Activated naive CD4-positive, alpha-beta T cell treated with anti-CD3 and anti-CD28 coated beads for 36 hours (primary cell): ENCODE results near the gene NGDN. TPM values are rescaled to one million over a fixed set of nuclear protein-coding genes. Genes with fewer than 3 reads are reported as not detected.
"Not testable (repeated sequence)": the region's sequence is repeated elsewhere in the genome, so short reads cannot be mapped to it uniquely, and the experiment has no call there.

Experiments
- CTCF ChIA-PET: fragments of 350-600 bp; sonication (Branson Sonifier 250); formaldehyde crosslinking; loops from one replicate; lab custom pipeline; 2021; ENCODE audit warnings: antibody characterized with exemption; lab: Charles Lee
- DNase-seq: peaks from one replicate; pipeline ENCODE4 v3.0.0-alpha.2; 2020
- H3K27ac Mint-ChIP-seq: one replicate; pipeline ENCODE4 v1.8.0; 2021; ENCODE audit warnings: mild to moderate bottlenecking, mixed read lengths
- H3K27me3 Mint-ChIP-seq: one replicate; pipeline ENCODE4 v1.8.0; 2021; ENCODE audit warnings: low read depth, mixed read lengths
- H3K36me3 Mint-ChIP-seq: one replicate; pipeline ENCODE4 v1.8.0; 2021; ENCODE audit warnings: low read depth, mixed read lengths
- H3K4me1 Mint-ChIP-seq: one replicate; pipeline ENCODE4 v1.8.0; 2021; ENCODE audit warnings: low read depth, mixed read lengths
- H3K4me3 Mint-ChIP-seq: one replicate; pipeline ENCODE4 v1.8.0; 2021; ENCODE audit warnings: mild to moderate bottlenecking, moderate library complexity, mixed read lengths
- H3K9me3 Mint-ChIP-seq: one replicate; pipeline ENCODE4 v1.8.0; 2021; ENCODE audit warnings: mixed read lengths
- intact Hi-C: fragments of 100-400 bp; cut with micrococcal nuclease; formaldehyde crosslinking; loops from one replicate; pipeline ENCODE4 v1.15.1; 2023
- total RNA-seq, 2 experiments: library from RNA; stranded (reverse); gene quantifications; one replicate each; pipeline ENCODE4 v1.2.3, GENCODE V29; 2021

Gene NGDN
- total RNA-seq = 10 to 100 TPM; 38.9 to 40.8 TPM

GRCh38 chr14:23469127-23469905 is at the start of gene NGDN:
Gene NGDN (plus strand): TSS chr14:23469703. CDS start chr14:23469716, 13 bp downstream.
- Mint-ChIP-seq H3K4me3 (no peak within 1 kb of the TSS), H3K4me1 (peaks cover 11% of the 10 kb centered on the region), H3K27me3 (no peaks in the 10 kb centered on the region), H3K27ac (no peak within 1 kb of the TSS), H3K36me3 (peaks cover 8% of the 10 kb centered on the region), H3K9me3 (no peaks in the 10 kb centered on the region)
- intact Hi-C loops = loop anchor here (1.0 to 10.0 kb wide), 11 partner anchors 82 to 973 kb away; partner anchors contain the start of genes ACIN1, AP1G2, C14orf119 and HOMEZ
- DNase-seq = peak; percentile 96
- CTCF ChIA-PET = interaction anchor here (1.0 kb wide), 1 partner anchor 92 kb away, joined by 4 read pairs; no protein-coding TSS in a partner anchor

GRCh38 chr14:23421594-23421993 is 47.9 kb upstream of the NGDN start:
- no peak overlapping the region for H3K4me3 Mint-ChIP-seq
- no peak for DNase-seq
- intact Hi-C loops = no loop called here
- H3K4me1 Mint-ChIP-seq = no peaks in the 10 kb centered on the region
- no peaks in the 10 kb centered on the region for H3K27me3 Mint-ChIP-seq
- no peaks in the 10 kb centered on the region for H3K36me3 Mint-ChIP-seq
- no peaks in the 10 kb centered on the region for H3K9me3 Mint-ChIP-seq
- CTCF ChIA-PET = no interaction called here
- H3K27ac Mint-ChIP-seq = no peak overlapping the region

GRCh38 chr14:23423657-23424056 is 45.8 kb upstream of the NGDN start:
- H3K27me3 Mint-ChIP-seq = no peaks in the 10 kb centered on the region
- H3K27ac Mint-ChIP-seq = no peak overlapping the region
- H3K9me3 Mint-ChIP-seq = no peaks in the 10 kb centered on the region
- intact Hi-C loops = no loop called here
- H3K4me3 Mint-ChIP-seq = no peak overlapping the region
- CTCF ChIA-PET = interaction anchor here (1.2 to 1.5 kb wide), 2 partner anchors 11 to 44 kb away, joined by 3 read pairs; no protein-coding TSS in a partner anchor
- no peak for DNase-seq
- H3K4me1 Mint-ChIP-seq = no peaks in the 10 kb centered on the region
- no peaks in the 10 kb centered on the region for H3K36me3 Mint-ChIP-seq

GRCh38 chr14:23425169-23425568 is 44.3 kb upstream of the NGDN start:
- Mint-ChIP-seq H3K27ac (no peak overlapping the region), H3K4me3 (no peak overlapping the region), H3K27me3 (no peaks in the 10 kb centered on the region), H3K4me1 (no peaks in the 10 kb centered on the region), H3K36me3 (no peaks in the 10 kb centered on the region), H3K9me3 (no peaks in the 10 kb centered on the region)
- intact Hi-C loops = no loop called here
- no peak for DNase-seq
- CTCF ChIA-PET = no interaction called here

- H3K4me1 Mint-ChIP-seq, intact Hi-C loops, DNase-seq, H3K9me3 Mint-ChIP-seq, H3K36me3 Mint-ChIP-seq, CTCF ChIA-PET, H3K4me3 Mint-ChIP-seq, H3K27me3 Mint-ChIP-seq, H3K27ac Mint-ChIP-seq: not testable (repeated sequence)
These were observed 43.7 kb upstream of the NGDN start for GRCh38 chr14:23425798-23426197.

GRCh38 chr14:23428686-23429495 is 40.6 kb upstream of the NGDN start:
- H3K27me3 Mint-ChIP-seq = no peaks in the 10 kb centered on the region
- H3K4me1 Mint-ChIP-seq = no peaks in the 10 kb centered on the region
- no peaks in the 10 kb centered on the region for H3K36me3 Mint-ChIP-seq
- intact Hi-C loops = no loop called here
- CTCF ChIA-PET = no interaction called here
- H3K27ac Mint-ChIP-seq = no peak overlapping the region
- no peak for DNase-seq
- H3K4me3 Mint-ChIP-seq = no peak overlapping the region
- H3K9me3 Mint-ChIP-seq = no peaks in the 10 kb centered on the region

- CTCF ChIA-PET = no interaction called here
These were observed 39.3 kb upstream of the NGDN start for GRCh38 chr14:23430016-23430722.

GRCh38 chr14:23430723-23431085 is 38.8 kb upstream of the NGDN start:
- Mint-ChIP-seq H3K36me3 (no peaks in the 10 kb centered on the region), H3K9me3 (no peaks in the 10 kb centered on the region), H3K27ac (no peak overlapping the region), H3K27me3 (no peaks in the 10 kb centered on the region), H3K4me1 (no peaks in the 10 kb centered on the region), H3K4me3 (no peak overlapping the region)
- intact Hi-C loops = no loop called here
- CTCF ChIA-PET = no interaction called here
- DNase-seq = no peak

More at GRCh38 chr14:23430016-23430722, 39.3 kb upstream of the NGDN start:
- DNase-seq = no peak
- H3K4me1 Mint-ChIP-seq = no peaks in the 10 kb centered on the region
- no peak overlapping the region for H3K4me3 Mint-ChIP-seq
- no peaks in the 10 kb centered on the region for H3K9me3 Mint-ChIP-seq
- intact Hi-C loops = no loop called here
- H3K27me3 Mint-ChIP-seq = no peaks in the 10 kb centered on the region
- no peak overlapping the region for H3K27ac Mint-ChIP-seq
- no peaks in the 10 kb centered on the region for H3K36me3 Mint-ChIP-seq

GRCh38 chr14:23431486-23431885 is 38.0 kb upstream of the NGDN start:
- no peak overlapping the region for H3K27ac Mint-ChIP-seq

GRCh38 chr14:23432102-23432925 is 37.2 kb upstream of the NGDN start:
- Mint-ChIP-seq H3K27me3 (no peaks in the 10 kb centered on the region), H3K27ac (no peak overlapping the region), H3K4me3 (no peak overlapping the region), H3K9me3 (no peaks in the 10 kb centered on the region), H3K4me1 (no peaks in the 10 kb centered on the region), H3K36me3 (no peaks in the 10 kb centered on the region)
- CTCF ChIA-PET = no interaction called here
- intact Hi-C loops = no loop called here
- DNase-seq = no peak

More at GRCh38 chr14:23431486-23431885, 38.0 kb upstream of the NGDN start:
- Mint-ChIP-seq H3K4me1 (no peaks in the 10 kb centered on the region), H3K27me3 (no peaks in the 10 kb centered on the region), H3K4me3 (no peak overlapping the region), H3K36me3 (no peaks in the 10 kb centered on the region), H3K9me3 (no peaks in the 10 kb centered on the region)
- intact Hi-C loops = no loop called here
- DNase-seq = no peak
- CTCF ChIA-PET = no interaction called here

GRCh38 chr14:23432946-23433345 is 36.6 kb upstream of the NGDN start:
- H3K4me3 Mint-ChIP-seq = no peak overlapping the region
- no peak overlapping the region for H3K27ac Mint-ChIP-seq

More at GRCh38 chr14:23432946-23433345, 36.6 kb upstream of the NGDN start:
- no peaks in the 10 kb centered on the region for H3K27me3 Mint-ChIP-seq
- no peak for DNase-seq
- H3K36me3 Mint-ChIP-seq = no peaks in the 10 kb centered on the region
- H3K4me1 Mint-ChIP-seq = no peaks in the 10 kb centered on the region
- intact Hi-C loops = no loop called here
- CTCF ChIA-PET = no interaction called here
- no peaks in the 10 kb centered on the region for H3K9me3 Mint-ChIP-seq
